HepG2 (cell line): Measurements from ENCODE around the gene TMEM74B. TPM values are rescaled to one million over a fixed set of nuclear protein-coding genes. Genes with fewer than 3 reads are reported as not detected.

Experiments used
- ATAC-seq: fragments of 200-7000 bp; cut with Tn5 transposase; 3 replicates; pipeline ENCODE4 v1.9.1; 2020; ENCODE audit warnings: mild to moderate bottlenecking, moderate library complexity
- BruUV-seq: library from RNA; stranded (reverse); fragments of 400-500 nt; replicated peaks from 2 replicates; lab custom pipeline; 2021; lab: Mats Ljungman, UMichigan
- CTCF ChIA-PET: fragments of 300-600 bp; formaldehyde crosslinking; extraction: SDS; loops from one replicate; lab custom pipeline; 2021; ENCODE audit warnings: low total read pairs, inconsistent platforms, low intra/inter-chr PET ratio; lab: Yijun Ruan, JAX
- POLR2A ChIA-PET: fragments of 350-600 bp; sonication (Branson Sonifier 250); formaldehyde crosslinking; loops from one replicate; lab custom pipeline; 2020; ENCODE audit warnings: antibody characterized with exemption, inconsistent platforms; lab: Yijun Ruan, JAX
- DNase-seq: peaks from one replicate; pipeline ENCODE4 v3.0.0-alpha.2; 2015; ENCODE audit warnings: low spot score
- FAIRE-seq: peaks from 3 replicates; lab custom pipeline; 2011; peaks lifted over from hg19 to GRCh38; lab: Jason Lieb, UNC
- H2AFZ ChIP-seq: one replicate; pipeline ENCODE4 v1.6.1; 2011; ENCODE audit warnings: low read length, inconsistent platforms
- H3K27ac ChIP-seq: fragments of 300-600 bp; 3 replicates; pipeline ENCODE4 v1.8.0; 2011; ENCODE audit warnings: mixed run types, mild to moderate bottlenecking, mixed read lengths, low read length, inconsistent platforms; ENCODE audit not compliant: insufficient read depth; ENCODE audit errors: extremely low read length
- H3K27me3 ChIP-seq, 2 experiments: fragments of 200-600 bp in 1 of 2; 2 replicates in 1 of 2; 3 replicates in 1 of 2; pipeline versions ENCODE4 v1.6.0 to v1.8.0; 2011; ENCODE audit warnings: low read length in 2 of 2, mild to moderate bottlenecking in 2 of 2, moderate library complexity in 2 of 2, inconsistent platforms in 1 of 2; ENCODE audit not compliant: insufficient read depth in 2 of 2, control insufficient read depth in 1 of 2
- H3K36me3 ChIP-seq, 2 experiments: fragments of 200-600 bp in 1 of 2; replicated peaks in 1 of 2; 2 replicates in 1 of 2; 3 replicates in 1 of 2; pipeline versions ENCODE4 v1.5.1 to v1.8.0; 2011; ENCODE audit warnings: low read length in 2 of 2, inconsistent platforms in 1 of 2; ENCODE audit not compliant: insufficient read depth in 2 of 2, control insufficient read depth in 1 of 2
- H3K4me1 ChIP-seq: 2 replicates; pipeline ENCODE4 v1.5.1; 2012; ENCODE audit warnings: low read length, inconsistent platforms; ENCODE audit not compliant: insufficient read depth
- H3K4me2 ChIP-seq: 2 replicates; pipeline ENCODE4 v1.6.0; 2011; ENCODE audit warnings: low read depth, low read length, inconsistent platforms
- H3K4me3 ChIP-seq, 3 experiments: fragments of 200-600 bp in 1 of 3; sonication (generic), shearing (Covaris generic) in 1 of 3; replicated peaks in 1 of 3; 2 replicates each; pipeline ENCODE4 v1.5.1; 2011 to 2016; ENCODE audit warnings: low read length in 3 of 3, inconsistent platforms in 2 of 3, low read depth in 2 of 3, mild to moderate bottlenecking in 2 of 3, control low read depth in 1 of 3, mixed read lengths in 1 of 3; ENCODE audit not compliant: insufficient read depth in 1 of 3
- H3K79me2 ChIP-seq: one replicate; pipeline ENCODE4 v1.6.1; 2011; ENCODE audit warnings: low read length, inconsistent platforms; ENCODE audit not compliant: insufficient read depth
- H3K9ac ChIP-seq: 2 replicates; pipeline ENCODE4 v1.6.0; 2011; ENCODE audit warnings: mild to moderate bottlenecking, low read depth, low read length, inconsistent platforms; ENCODE audit not compliant: insufficient read depth
- H3K9me3 ChIP-seq: 2 replicates; pipeline ENCODE4 v1.5.1; 2012; ENCODE audit warnings: mild to moderate bottlenecking, low read length
- H4K20me1 ChIP-seq: 2 replicates; pipeline ENCODE4 v1.6.0; 2011; ENCODE audit warnings: inconsistent platforms, mild to moderate bottlenecking, low read length, moderate library complexity; ENCODE audit not compliant: insufficient read depth
- ATF7 ChIP-seq, 2 experiments: fragments of 450-650 bp in 1 of 2; sonication (generic) in 1 of 2; formaldehyde crosslinking in 1 of 2; IDR thresholded peaks; 2 replicates each; pipeline versions ENCODE4 v1.4.0 to v1.6.1; 2016 to 2020; ENCODE audit warnings: antibody characterized with exemption in 1 of 2, mild to moderate bottlenecking in 1 of 2, missing genetic modification reagents in 1 of 2
- ERF ChIP-seq: IDR thresholded peaks from 2 replicates; pipeline ENCODE4 v1.6.1; 2018; ENCODE audit warnings: missing biosample characterization, missing genetic modification reagents
- HCFC1 ChIP-seq: fragments of 150-350 bp; IDR thresholded peaks from 2 replicates; pipeline ENCODE4 v1.6.1; 2014; ENCODE audit warnings: low read depth, low read length
- HNRNPLL ChIP-seq: fragments of 200-400 bp; formaldehyde crosslinking; IDR thresholded peaks from 2 replicates; pipeline ENCODE4 v1.6.1; 2017; ENCODE audit warnings: mild to moderate bottlenecking, low read depth, low read length; ENCODE audit not compliant: poor library complexity, severe bottlenecking
- HOXA9 ChIP-seq: sonication (generic); formaldehyde crosslinking; IDR thresholded peaks from 2 replicates; pipeline ENCODE4 v1.8.1; 2022; ENCODE audit warnings: missing genetic modification reagents, mild to moderate bottlenecking, moderate library complexity, borderline replicate concordance
- KAT2B ChIP-seq: fragments of 150-350 bp; IDR thresholded peaks from 2 replicates; pipeline ENCODE4 v1.6.1; 2014; ENCODE audit warnings: low read depth, low read length, borderline replicate concordance
- NFKB2 ChIP-seq: sonication (generic); formaldehyde crosslinking; IDR thresholded peaks from 2 replicates; pipeline ENCODE4 v1.4.0; 2020; ENCODE audit warnings: missing genetic modification reagents, borderline replicate concordance
- RBM22 ChIP-seq: fragments of 200-400 bp; formaldehyde crosslinking; optimal IDR thresholded peaks from 2 replicates; pipeline ENCODE3; 2017; ENCODE audit warnings: mild to moderate bottlenecking, low read length, moderate library complexity
- SRSF1 ChIP-seq: fragments of 200-400 bp; formaldehyde crosslinking; optimal IDR thresholded peaks from 2 replicates; pipeline ENCODE3; 2017; ENCODE audit warnings: mild to moderate bottlenecking, low read depth, low read length, moderate library complexity
- ZFP36L2 ChIP-seq: sonication (generic); formaldehyde crosslinking; IDR thresholded peaks from 2 replicates; pipeline ENCODE4 v1.4.0; 2020; ENCODE audit warnings: missing genetic modification reagents
- ZNF17 ChIP-seq: sonication (generic); formaldehyde crosslinking; IDR thresholded peaks from 2 replicates; pipeline ENCODE4 v1.5.0; 2020; ENCODE audit warnings: mild to moderate bottlenecking, missing genetic modification reagents
- ZNF343 ChIP-seq: sonication (generic); formaldehyde crosslinking; IDR thresholded peaks from 2 replicates; pipeline ENCODE4 v1.4.0; 2020; ENCODE audit warnings: mild to moderate bottlenecking, missing genetic modification reagents
- ZNF562 ChIP-seq: sonication (generic); formaldehyde crosslinking; IDR thresholded peaks from 2 replicates; pipeline ENCODE4 v1.8.0; 2022; ENCODE audit warnings: missing genetic modification reagents, borderline replicate concordance
- ZNF644 ChIP-seq: IDR thresholded peaks from 2 replicates; pipeline ENCODE4 v1.6.1; 2016; ENCODE audit warnings: low read depth
- ZNF652 ChIP-seq: IDR thresholded peaks from 2 replicates; pipeline ENCODE4 v1.6.1; 2016; ENCODE audit warnings: low read depth, borderline replicate concordance
- ZNF841 ChIP-seq: sonication (generic); formaldehyde crosslinking; IDR thresholded peaks from 2 replicates; pipeline ENCODE4 v1.8.1; 2023; ENCODE audit warnings: missing genetic modification reagents, borderline replicate concordance
- ZSCAN22 ChIP-seq: sonication (generic); formaldehyde crosslinking; IDR thresholded peaks from 2 replicates; pipeline ENCODE4 v1.4.0; 2020; ENCODE audit warnings: mild to moderate bottlenecking, missing genetic modification reagents
- ZSCAN9 ChIP-seq: IDR thresholded peaks from 2 replicates; pipeline ENCODE4 v1.6.1; 2016; ENCODE audit warnings: borderline replicate concordance
- WGBS: methylation state at CpG from one replicate; pipeline ENCODE4 v1.1.6; 2017; ENCODE audit warnings: low lambda C conversion rate; 5-methylcytosine and 5-hydroxymethylcytosine counted together
- in situ Hi-C: cut with HindIII; loops from 2 replicates; pipeline ENCODE4 v1.10.0; 2017; ENCODE audit warnings: low pct_unique_long_range_greater_than_20kb; ENCODE audit not compliant: extremely low pct_ligation_motif_present
- intact Hi-C: fragments of 100-400 bp; cut with micrococcal nuclease; formaldehyde crosslinking; loops from one replicate; pipeline ENCODE4 v1.10.0; 2022; ENCODE audit not compliant: unreplicated experiment
- polyA plus RNA-seq, 8 experiments: library from polyadenylated mRNA; depleted of rRNA in 3 of 8; stranded (reverse) in 7 of 8; unstranded in 1 of 8; fragments of >200 nt; fragmentation: Illumina TruSeq in 4 of 8; extraction: Trizol in 4 of 8; gene quantifications; 2 replicates each; pipeline versions ENCODE4 v1.2.1 to v1.2.3, GENCODE V29; 2011 to 2016; ENCODE audit warnings: low read depth in 4 of 8, missing spikeins in 1 of 8, mixed read lengths in 1 of 8; ENCODE audit not compliant: insufficient read depth in 1 of 8
- total RNA-seq, 5 experiments: library from RNA; depleted of rRNA; stranded (reverse); fragments of >200 nt; fragmentation: Illumina TruSeq; extraction: Trizol; gene quantifications; 2 replicates each; pipeline ENCODE4 v1.2.3, GENCODE V29; 2016; ENCODE audit warnings: low read depth in 1 of 5
- TF ChIP-seq, protein P1 (sequence below): sonication (generic); formaldehyde crosslinking; IDR thresholded peaks from 2 replicates; pipeline ENCODE4 v1.4.0; 2020; ENCODE audit warnings: missing genetic modification reagents
- TF ChIP-seq, protein P2 (sequence below): sonication (generic); formaldehyde crosslinking; IDR thresholded peaks from 2 replicates; pipeline ENCODE4 v1.8.1; 2023; ENCODE audit warnings: mild to moderate bottlenecking, missing genetic modification reagents

The TMEM74B gene
- total and polyA plus RNA-seq, 2 of the 13 experiments (the other 11 are each of a cell fraction or from before 2014, with no cell fraction given): 4.7 to 18.4 TPM

DNA sequence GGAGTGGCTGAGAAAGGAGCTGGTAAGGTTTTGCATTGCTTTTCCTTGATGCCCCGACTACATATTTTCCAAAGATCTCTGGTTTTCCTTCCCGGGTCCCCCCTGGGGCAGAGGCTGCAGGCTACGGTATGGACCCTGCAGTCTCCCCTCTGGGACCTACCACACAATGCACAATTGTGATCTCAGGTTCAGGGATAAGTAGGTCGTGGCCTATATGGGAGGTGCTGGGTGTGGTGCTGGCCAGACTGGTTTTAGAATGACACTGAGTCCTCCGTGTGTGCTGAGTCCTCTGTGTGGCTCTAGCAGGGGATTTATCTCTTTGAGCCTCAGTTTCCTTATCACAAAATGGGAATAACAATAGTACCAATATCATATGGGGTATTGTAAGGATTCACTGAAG lies 18.8 kb upstream of the TMEM74B start (continued):
- no peak for TF ChIP-seq ATF7 (IDR thresholded peaks at IDR 0.05)
- no peak for TF ChIP-seq ATF7 (CRISPR knock-in tag; IDR thresholded peaks at IDR 0.05)
- no peak for TF ChIP-seq ZNF644 (CRISPR knock-in tag)
- no peak for TF ChIP-seq SRSF1
- no peak for TF ChIP-seq ZFP36L2
- no peak for TF ChIP-seq HNRNPLL
- no peak for TF ChIP-seq KAT2B
- no peak for TF ChIP-seq ZNF652
- TF ChIP-seq ZNF17 (CRISPR knock-in tag): no peak
- no peak for TF ChIP-seq HOXA9 (CRISPR knock-in tag)
- no peak for TF ChIP-seq ZNF562 (CRISPR knock-in tag)

DNA sequence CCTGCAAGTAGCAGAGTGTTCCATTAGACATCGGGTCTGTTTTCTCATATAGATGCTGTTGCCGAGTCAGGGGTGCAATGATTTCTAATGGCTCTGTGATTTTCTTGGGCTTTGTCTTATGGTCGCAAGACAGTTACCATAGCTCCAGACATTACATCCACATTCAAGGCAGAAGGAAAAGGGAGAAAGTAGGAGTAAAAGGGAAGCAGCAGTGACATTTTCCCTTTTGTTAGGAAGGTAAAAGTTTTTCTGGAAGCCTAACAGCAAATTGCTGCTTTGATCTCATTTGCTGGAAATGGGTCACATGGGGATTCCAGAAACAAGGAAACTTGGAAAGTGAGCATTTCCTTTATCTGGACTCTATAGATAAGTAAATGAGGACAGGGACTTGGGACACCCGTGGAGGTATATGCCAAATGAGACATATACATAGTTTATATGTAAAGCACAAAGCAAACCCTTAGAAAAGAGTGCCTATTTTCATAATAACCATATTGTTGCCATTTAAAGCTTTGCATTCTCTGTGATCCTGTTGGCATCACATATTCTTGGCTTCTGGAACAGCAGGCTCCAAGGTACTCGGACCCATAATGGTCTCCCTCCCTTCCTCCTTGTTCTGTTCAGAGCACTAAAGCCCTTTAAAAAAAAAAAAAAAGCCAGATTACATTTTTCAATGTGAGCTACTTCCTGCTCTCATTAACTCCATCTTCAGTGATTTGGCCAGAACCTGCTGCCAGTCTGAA lies 18.2 kb upstream of the TMEM74B start, which contains the start of gene C20orf202:
TSS of gene C20orf202 (plus strand) at position 693 of the 743 bp plus-strand sequence. CDS start 132 bp downstream, outside the sequence.
- FAIRE-seq (no peak), ATAC-seq (no peak), DNase-seq (no peak)
- in situ Hi-C loops (no loop called here), intact Hi-C loops (no loop called here)
- no peaks in the 10 kb centered on the region for H3K9me3 ChIP-seq
- no peaks in the 10 kb centered on the region for H3K4me1 ChIP-seq
- H4K20me1 ChIP-seq: no peaks in the 10 kb centered on the region
- peaks cover 1 to 26% of the 10 kb centered on the region in 2 experiments; a peak in 3 of 5 replicates for H3K27me3 ChIP-seq
- no peaks in the 10 kb centered on the region for H3K79me2 ChIP-seq
- H2AFZ ChIP-seq: no peak within 1 kb of the TSS
- no TSS peak for BruUV-seq
- no peak within 1 kb of the TSS for H3K27ac ChIP-seq
- H3K36me3 ChIP-seq: no peaks in the 10 kb centered on the region
- CTCF ChIA-PET: no interaction called here
- H3K4me3 ChIP-seq: no peak within 1 kb of the TSS
- POLR2A ChIA-PET: no interaction called here
- no peak within 1 kb of the TSS for H3K4me2 ChIP-seq
- H3K9ac ChIP-seq: no peak within 1 kb of the TSS
- 18% methylated on average over 5 of the region's 5 CpGs for WGBS
- TF ChIP-seq ZSCAN22 (CRISPR knock-in tag) (no peak), ERF (no peak), ZSCAN9 (CRISPR knock-in tag) (no peak), ZNF343 (CRISPR knock-in tag) (no peak), HCFC1 (no peak), ZNF841 (CRISPR knock-in tag) (no peak), RBM22 (no peak), NFKB2 (CRISPR knock-in tag) (no peak)
- TF ChIP-seq, protein P1, sequence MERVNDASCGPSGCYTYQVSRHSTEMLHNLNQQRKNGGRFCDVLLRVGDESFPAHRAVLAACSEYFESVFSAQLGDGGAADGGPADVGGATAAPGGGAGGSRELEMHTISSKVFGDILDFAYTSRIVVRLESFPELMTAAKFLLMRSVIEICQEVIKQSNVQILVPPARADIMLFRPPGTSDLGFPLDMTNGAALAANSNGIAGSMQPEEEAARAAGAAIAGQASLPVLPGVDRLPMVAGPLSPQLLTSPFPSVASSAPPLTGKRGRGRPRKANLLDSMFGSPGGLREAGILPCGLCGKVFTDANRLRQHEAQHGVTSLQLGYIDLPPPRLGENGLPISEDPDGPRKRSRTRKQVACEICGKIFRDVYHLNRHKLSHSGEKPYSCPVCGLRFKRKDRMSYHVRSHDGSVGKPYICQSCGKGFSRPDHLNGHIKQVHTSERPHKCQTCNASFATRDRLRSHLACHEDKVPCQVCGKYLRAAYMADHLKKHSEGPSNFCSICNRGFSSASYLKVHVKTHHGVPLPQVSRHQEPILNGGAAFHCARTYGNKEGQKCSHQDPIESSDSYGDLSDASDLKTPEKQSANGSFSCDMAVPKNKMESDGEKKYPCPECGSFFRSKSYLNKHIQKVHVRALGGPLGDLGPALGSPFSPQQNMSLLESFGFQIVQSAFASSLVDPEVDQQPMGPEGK (CRISPR knock-in tag): no peak
- TF ChIP-seq, protein P2, sequence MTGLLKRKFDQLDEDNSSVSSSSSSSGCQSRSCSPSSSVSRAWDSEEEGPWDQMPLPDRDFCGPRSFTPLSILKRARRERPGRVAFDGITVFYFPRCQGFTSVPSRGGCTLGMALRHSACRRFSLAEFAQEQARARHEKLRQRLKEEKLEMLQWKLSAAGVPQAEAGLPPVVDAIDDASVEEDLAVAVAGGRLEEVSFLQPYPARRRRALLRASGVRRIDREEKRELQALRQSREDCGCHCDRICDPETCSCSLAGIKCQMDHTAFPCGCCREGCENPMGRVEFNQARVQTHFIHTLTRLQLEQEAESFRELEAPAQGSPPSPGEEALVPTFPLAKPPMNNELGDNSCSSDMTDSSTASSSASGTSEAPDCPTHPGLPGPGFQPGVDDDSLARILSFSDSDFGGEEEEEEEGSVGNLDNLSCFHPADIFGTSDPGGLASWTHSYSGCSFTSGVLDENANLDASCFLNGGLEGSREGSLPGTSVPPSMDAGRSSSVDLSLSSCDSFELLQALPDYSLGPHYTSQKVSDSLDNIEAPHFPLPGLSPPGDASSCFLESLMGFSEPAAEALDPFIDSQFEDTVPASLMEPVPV (CRISPR knock-in tag): no peak
